Measurements from ENCODE around the gene TAX1BP1.

The TAX1BP1 gene

DNA sequence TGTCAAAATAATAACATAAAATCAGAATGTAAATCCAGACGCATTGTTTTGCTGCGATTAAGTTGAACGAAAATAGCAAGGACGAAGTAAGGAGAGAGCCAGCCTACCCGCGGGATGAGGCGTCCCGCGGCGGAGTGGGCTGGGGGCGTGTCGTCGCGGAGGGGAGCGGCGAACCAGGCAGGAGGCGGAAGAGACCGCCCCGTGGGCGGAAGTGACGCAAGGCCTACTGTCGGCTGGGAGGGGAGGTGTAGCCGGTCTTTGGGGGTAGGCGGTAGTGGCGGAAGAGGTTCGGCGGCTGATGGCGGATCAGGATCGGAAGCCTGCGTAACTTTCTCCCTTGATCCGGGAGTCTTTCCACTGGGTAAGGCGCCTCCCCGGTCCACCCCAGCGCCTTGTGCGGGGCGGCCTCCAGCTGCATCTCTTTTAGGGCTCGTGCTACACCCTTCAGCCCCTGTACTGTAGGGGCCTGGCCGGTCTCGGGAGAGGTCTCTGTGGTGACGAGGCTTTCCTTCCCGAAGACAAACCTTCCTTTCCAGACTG is at the start of gene TAX1BP1:
TAX1BP1 (plus strand) TSS at position 254 of the 540 bp plus-strand sequence. CDS start 8,363 bp downstream, outside the sequence.
- Histone ChIP-seq H3K27ac (ENCODE audit: low read length) (no peak within 1 kb of the TSS), H3K9me3 (ENCODE audit: control insufficient read depth, insufficient read depth, low read length) (no peaks in the 10 kb centered on the region), H3K36me3 (ENCODE audit: control insufficient read depth, insufficient read depth, low read length) (no peaks in the 10 kb centered on the region), H3K4me1 (ENCODE audit: control insufficient read depth, insufficient read depth, low read length) (no peaks in the 10 kb centered on the region), H3K27me3 (ENCODE audit: control insufficient read depth, insufficient read depth, low read length) (no peaks in the 10 kb centered on the region), H3K4me3 (ENCODE audit: low read length) (peak within 1 kb of the TSS; percentile 75)
- no CpG with 5 or more reads among the region's 41 CpGs for WGBS (ENCODE audit: insufficient coverage, insufficient read length)
- DNase-seq (ENCODE audit: low read depth, low spot score), result peak; percentile 47

- Histone ChIP-seq H3K36me3 (ENCODE audit: control insufficient read depth, insufficient read depth, low read length) (no peaks in the 10 kb centered on the region), H3K27me3 (ENCODE audit: control insufficient read depth, insufficient read depth, low read length) (no peaks in the 10 kb centered on the region), H3K9me3 (ENCODE audit: control insufficient read depth, insufficient read depth, low read length) (no peaks in the 10 kb centered on the region), H3K27ac (ENCODE audit: low read length) (no peak overlapping the region), H3K4me1 (ENCODE audit: control insufficient read depth, insufficient read depth, low read length) (no peaks in the 10 kb centered on the region), H3K4me3 (ENCODE audit: low read length) (no peak overlapping the region)
- DNase-seq (ENCODE audit: low read depth, low spot score), result no peak
Measured at GRCh38 chr7:27690649-27691048, 49.3 kb upstream of the TAX1BP1 start.

DNA sequence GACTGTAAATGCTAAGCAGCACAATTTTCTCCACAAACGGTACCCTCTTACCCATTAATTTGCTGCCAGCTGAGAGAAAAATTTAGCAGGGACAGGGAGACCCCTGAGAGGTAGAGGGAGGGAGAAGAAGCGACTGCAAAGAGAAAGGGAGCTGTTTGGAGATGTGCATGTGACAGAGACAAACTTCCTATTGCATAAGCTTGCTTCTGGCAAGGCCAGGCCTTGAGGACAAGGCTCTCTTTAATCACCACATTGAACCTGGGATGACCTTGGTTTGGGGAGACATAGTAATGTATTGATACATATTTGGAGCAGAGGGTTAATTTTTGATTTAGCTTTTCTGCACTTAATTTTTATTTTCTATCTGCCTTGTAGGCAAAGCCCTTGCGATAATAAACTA is 46.2 kb upstream of the TAX1BP1 start:
- Histone ChIP-seq H3K27ac (ENCODE audit: low read length) (no peak overlapping the region), H3K36me3 (ENCODE audit: control insufficient read depth, insufficient read depth, low read length) (no peaks in the 10 kb centered on the region), H3K4me3 (ENCODE audit: low read length) (no peak overlapping the region), H3K9me3 (ENCODE audit: control insufficient read depth, insufficient read depth, low read length) (no peaks in the 10 kb centered on the region), H3K27me3 (ENCODE audit: control insufficient read depth, insufficient read depth, low read length) (no peaks in the 10 kb centered on the region), H3K4me1 (ENCODE audit: control insufficient read depth, insufficient read depth, low read length) (no peaks in the 10 kb centered on the region)
- no CpG with 5 or more reads among the region's 3 CpGs for WGBS (ENCODE audit: insufficient coverage, insufficient read length)
- no peak for DNase-seq (ENCODE audit: low read depth, low spot score)

GRCh38 chr7:27695096-27695495 is 44.9 kb upstream of the TAX1BP1 start:
- no CpG with 5 or more reads among the region's 4 CpGs for WGBS (ENCODE audit: insufficient coverage, insufficient read length)
- Histone ChIP-seq H3K27ac (ENCODE audit: low read length) (no peak overlapping the region), H3K9me3 (ENCODE audit: control insufficient read depth, insufficient read depth, low read length) (no peaks in the 10 kb centered on the region), H3K4me3 (ENCODE audit: low read length) (no peak overlapping the region), H3K4me1 (ENCODE audit: control insufficient read depth, insufficient read depth, low read length) (no peaks in the 10 kb centered on the region), H3K36me3 (ENCODE audit: control insufficient read depth, insufficient read depth, low read length) (no peaks in the 10 kb centered on the region), H3K27me3 (ENCODE audit: control insufficient read depth, insufficient read depth, low read length) (no peaks in the 10 kb centered on the region)
- no peak for DNase-seq (ENCODE audit: low read depth, low spot score)

- H3K4me1 ChIP-seq (ENCODE audit: control insufficient read depth, insufficient read depth, low read length), result no peaks in the 10 kb centered on the region
- no peak for DNase-seq (ENCODE audit: low read depth, low spot score)
- no peak overlapping the region for H3K4me3 ChIP-seq (ENCODE audit: low read length)
- no peaks in the 10 kb centered on the region for H3K36me3 ChIP-seq (ENCODE audit: control insufficient read depth, insufficient read depth, low read length)
- no CpG with 5 or more reads among the region's 3 CpGs for WGBS (ENCODE audit: insufficient coverage, insufficient read length)
- H3K27me3 ChIP-seq (ENCODE audit: control insufficient read depth, insufficient read depth, low read length), result no peaks in the 10 kb centered on the region
- H3K27ac ChIP-seq (ENCODE audit: low read length), result no peak overlapping the region
- H3K9me3 ChIP-seq (ENCODE audit: control insufficient read depth, insufficient read depth, low read length), result no peaks in the 10 kb centered on the region
Measured at GRCh38 chr7:27697861-27698430, 42.0 kb upstream of the TAX1BP1 start.

- DNase-seq (ENCODE audit: low read depth, low spot score), result no peak
- no peaks in the 10 kb centered on the region for H3K4me1 ChIP-seq (ENCODE audit: control insufficient read depth, insufficient read depth, low read length)
- H3K27me3 ChIP-seq (ENCODE audit: control insufficient read depth, insufficient read depth, low read length), result no peaks in the 10 kb centered on the region
- H3K27ac ChIP-seq (ENCODE audit: low read length), result no peak overlapping the region
- H3K9me3 ChIP-seq (ENCODE audit: control insufficient read depth, insufficient read depth, low read length), result no peaks in the 10 kb centered on the region
- H3K4me3 ChIP-seq (ENCODE audit: low read length), result no peak overlapping the region
- H3K36me3 ChIP-seq (ENCODE audit: control insufficient read depth, insufficient read depth, low read length), result no peaks in the 10 kb centered on the region
- WGBS (ENCODE audit: insufficient coverage, insufficient read length), result no CpG with 5 or more reads among the region's 2 CpGs
Measured at GRCh38 chr7:27699751-27700150, 40.2 kb upstream of the TAX1BP1 start.

GRCh38 chr7:27700501-27700900 is 39.5 kb upstream of the TAX1BP1 start:
- DNase-seq (ENCODE audit: low read depth, low spot score), result no peak
- Histone ChIP-seq H3K27ac (ENCODE audit: low read length) (no peak overlapping the region), H3K36me3 (ENCODE audit: control insufficient read depth, insufficient read depth, low read length) (no peaks in the 10 kb centered on the region), H3K27me3 (ENCODE audit: control insufficient read depth, insufficient read depth, low read length) (no peaks in the 10 kb centered on the region), H3K4me1 (ENCODE audit: control insufficient read depth, insufficient read depth, low read length) (no peaks in the 10 kb centered on the region), H3K9me3 (ENCODE audit: control insufficient read depth, insufficient read depth, low read length) (no peaks in the 10 kb centered on the region), H3K4me3 (ENCODE audit: low read length) (no peak overlapping the region)
- WGBS (ENCODE audit: insufficient coverage, insufficient read length), result no CpG with 5 or more reads among the region's 6 CpGs

DNA sequence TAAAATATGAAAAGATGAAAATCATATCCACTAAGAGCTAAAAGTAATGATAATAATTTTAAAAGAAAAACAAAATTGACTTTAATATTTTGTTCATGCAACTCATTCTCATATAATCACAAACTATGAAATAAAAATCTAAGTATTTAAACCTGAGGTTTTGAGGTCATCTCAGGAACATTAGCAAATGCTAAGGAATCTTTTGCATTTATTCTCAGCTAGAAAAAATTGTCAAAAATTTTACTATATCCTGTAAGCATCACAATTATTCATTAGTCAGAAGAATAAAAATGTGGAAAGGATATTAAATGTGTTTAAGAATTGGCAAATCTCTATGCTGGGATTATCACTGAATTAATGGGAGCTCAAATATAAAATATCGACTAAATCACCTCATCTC is 36.8 kb upstream of the TAX1BP1 start:
- no CpG with 5 or more reads among the region's 1 CpG for WGBS (ENCODE audit: insufficient coverage, insufficient read length)
- no peak for DNase-seq (ENCODE audit: low read depth, low spot score)
- no peak overlapping the region for H3K4me3 ChIP-seq (ENCODE audit: low read length)
- H3K27me3 ChIP-seq (ENCODE audit: control insufficient read depth, insufficient read depth, low read length), result no peaks in the 10 kb centered on the region
- H3K27ac ChIP-seq (ENCODE audit: low read length), result no peak overlapping the region
- no peaks in the 10 kb centered on the region for H3K4me1 ChIP-seq (ENCODE audit: control insufficient read depth, insufficient read depth, low read length)
- H3K36me3 ChIP-seq (ENCODE audit: control insufficient read depth, insufficient read depth, low read length), result no peaks in the 10 kb centered on the region
- H3K9me3 ChIP-seq (ENCODE audit: control insufficient read depth, insufficient read depth, low read length), result no peaks in the 10 kb centered on the region

DNA sequence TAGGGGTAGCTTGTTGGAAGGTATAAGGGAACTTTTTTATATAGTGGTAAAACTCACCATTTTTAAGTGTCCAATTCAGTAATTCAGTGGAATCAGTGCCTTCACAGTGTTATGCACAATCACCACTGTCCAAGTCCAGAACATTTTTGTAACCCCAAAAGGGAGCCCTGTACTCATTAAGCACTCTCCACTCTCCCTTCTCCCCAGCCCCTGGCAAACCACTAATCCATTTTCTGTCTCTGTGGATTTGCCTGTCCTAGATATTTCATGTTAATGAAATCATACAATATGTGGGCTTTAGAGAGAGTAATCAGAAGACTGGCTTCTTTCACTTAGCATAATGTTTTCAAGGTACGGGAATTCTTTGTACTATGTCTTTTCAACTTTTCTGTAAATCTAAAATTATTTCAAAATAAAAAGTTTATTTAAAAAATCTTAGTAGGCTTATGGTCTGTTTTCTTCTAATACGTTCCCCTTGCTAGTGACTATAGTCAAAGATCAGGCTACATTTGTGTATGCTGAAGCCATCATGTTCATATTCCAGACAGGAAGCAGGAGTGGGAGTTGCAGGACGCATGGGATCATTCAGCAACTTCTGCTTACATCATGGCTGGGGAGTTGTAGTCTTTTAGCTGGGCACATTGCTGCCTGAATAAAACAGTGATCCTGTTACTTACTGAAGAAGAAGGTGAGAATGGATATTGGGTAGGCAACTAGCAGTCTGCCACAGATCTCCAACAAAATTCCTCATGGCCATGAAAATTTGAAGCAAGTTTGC is 35.4 kb upstream of the TAX1BP1 start:
- WGBS (ENCODE audit: insufficient coverage, insufficient read length), result no CpG with 5 or more reads among the region's 3 CpGs

DNA sequence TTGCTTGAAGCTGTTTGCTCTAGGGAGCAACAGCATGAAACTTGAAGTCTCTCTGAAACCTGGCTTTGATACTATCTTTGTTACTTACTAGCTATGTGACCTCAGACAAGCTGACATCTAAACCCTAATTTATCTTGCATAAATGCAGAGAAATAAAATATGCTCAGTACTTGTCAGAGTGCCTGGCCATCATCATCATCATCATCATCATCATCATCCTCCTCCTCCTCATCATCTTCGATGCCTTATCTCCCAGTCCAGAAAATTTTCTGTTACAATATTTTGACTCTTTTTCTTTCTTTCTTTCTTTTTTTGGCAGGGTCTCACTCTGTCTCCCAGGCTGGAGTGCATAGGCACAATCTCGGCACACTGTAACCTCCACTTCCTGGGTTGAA is 34.8 kb upstream of the TAX1BP1 start:
- Histone ChIP-seq H3K36me3 (ENCODE audit: control insufficient read depth, insufficient read depth, low read length) (no peaks in the 10 kb centered on the region), H3K27ac (ENCODE audit: low read length) (no peak overlapping the region), H3K4me3 (ENCODE audit: low read length) (no peak overlapping the region), H3K27me3 (ENCODE audit: control insufficient read depth, insufficient read depth, low read length) (no peaks in the 10 kb centered on the region), H3K9me3 (ENCODE audit: control insufficient read depth, insufficient read depth, low read length) (no peaks in the 10 kb centered on the region), H3K4me1 (ENCODE audit: control insufficient read depth, insufficient read depth, low read length) (no peaks in the 10 kb centered on the region)
- no peak for DNase-seq (ENCODE audit: low read depth, low spot score)
- 100% methylated on average over 1 of the region's 2 CpGs for WGBS (ENCODE audit: insufficient coverage, insufficient read length)

More for the DNA sequence above, 35.4 kb upstream of the TAX1BP1 start:
- Histone ChIP-seq H3K4me3 (ENCODE audit: low read length) (no peak overlapping the region), H3K27ac (ENCODE audit: low read length) (no peak overlapping the region), H3K27me3 (ENCODE audit: control insufficient read depth, insufficient read depth, low read length) (no peaks in the 10 kb centered on the region), H3K36me3 (ENCODE audit: control insufficient read depth, insufficient read depth, low read length) (no peaks in the 10 kb centered on the region), H3K9me3 (ENCODE audit: control insufficient read depth, insufficient read depth, low read length) (no peaks in the 10 kb centered on the region), H3K4me1 (ENCODE audit: control insufficient read depth, insufficient read depth, low read length) (no peaks in the 10 kb centered on the region)
- no peak for DNase-seq (ENCODE audit: low read depth, low spot score)

DNA sequence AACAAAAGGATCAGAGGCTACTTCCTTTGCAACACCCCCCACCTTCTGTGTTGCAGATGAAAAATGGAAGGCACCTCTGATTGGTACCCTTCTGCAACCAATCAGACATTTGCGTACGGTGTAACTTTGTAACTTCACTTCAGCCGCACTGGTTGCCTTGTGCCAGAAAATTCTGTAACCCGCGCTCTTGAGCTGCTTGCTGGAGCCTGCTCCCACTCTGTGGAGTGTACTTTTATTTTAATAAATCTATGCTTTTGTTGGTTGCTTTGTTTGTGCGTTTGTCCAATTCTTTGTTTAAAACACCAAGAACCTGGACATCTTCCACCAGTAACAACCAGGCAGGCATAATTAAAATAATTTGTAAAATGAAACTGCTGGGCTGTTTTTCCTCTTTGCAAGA is 31.5 kb upstream of the TAX1BP1 start:
- no peaks in the 10 kb centered on the region for H3K27me3 ChIP-seq (ENCODE audit: control insufficient read depth, insufficient read depth, low read length)
- no peak overlapping the region for H3K4me3 ChIP-seq (ENCODE audit: low read length)
- no peaks in the 10 kb centered on the region for H3K4me1 ChIP-seq (ENCODE audit: control insufficient read depth, insufficient read depth, low read length)
- H3K27ac ChIP-seq (ENCODE audit: low read length), result no peak overlapping the region
- H3K9me3 ChIP-seq (ENCODE audit: control insufficient read depth, insufficient read depth, low read length), result no peaks in the 10 kb centered on the region
- WGBS (ENCODE audit: insufficient coverage, insufficient read length), result no CpG with 5 or more reads among the region's 6 CpGs
- no peak for DNase-seq (ENCODE audit: low read depth, low spot score)
- H3K36me3 ChIP-seq (ENCODE audit: control insufficient read depth, insufficient read depth, low read length), result no peaks in the 10 kb centered on the region
